NCI-H2081 treated with DMSO at 0.1 percent for 48 hours (cell line): Measurements from ENCODE around the gene APOL1.
"Not testable (repeated sequence)": the region's sequence is repeated elsewhere in the genome, so short reads cannot be mapped to it uniquely, and the experiment has no call there.

ENCODE experiments used
- DNase-seq: peaks from one replicate; lab custom pipeline; 2025; lab: John Stamatoyannopoulos, UW

Gene APOL1

GRCh38 chr22:36252754-36253522, at the start of gene APOL1:
APOL1 (plus strand) TSS chr22:36253133; CDS start chr22:36254956, 1,823 bp downstream.
- no peak for DNase-seq

- not testable (repeated sequence) for DNase-seq
These were observed 49.5 kb upstream of the APOL1 start for GRCh38 chr22:36203441-36203840.

GRCh38 chr22:36204001-36204631, 48.8 kb upstream of the APOL1 start:
- no peak for DNase-seq

- no peak for DNase-seq
These were observed 48.3 kb upstream of the APOL1 start for GRCh38 chr22:36204632-36205015.

- DNase-seq: not testable (repeated sequence)
These were observed 47.4 kb upstream of the APOL1 start for GRCh38 chr22:36205573-36205972.

- no peak for DNase-seq
These were observed 46.7 kb upstream of the APOL1 start for GRCh38 chr22:36206255-36206654.

- no peak for DNase-seq
These were observed 44.7 kb upstream of the APOL1 start for GRCh38 chr22:36208162-36208765.

GRCh38 chr22:36208914-36209313, 44.0 kb upstream of the APOL1 start:
- no peak for DNase-seq

- DNase-seq: not testable (repeated sequence)
These were observed 43.4 kb upstream of the APOL1 start for GRCh38 chr22:36209488-36209908.

- DNase-seq: no peak
These were observed 42.7 kb upstream of the APOL1 start for GRCh38 chr22:36210224-36210623.

- DNase-seq: no peak
These were observed 41.6 kb upstream of the APOL1 start for GRCh38 chr22:36211237-36211861.

GRCh38 chr22:36212901-36213300, 40.0 kb upstream of the APOL1 start:
- no peak for DNase-seq

GRCh38 chr22:36213586-36213985, 39.3 kb upstream of the APOL1 start:
- DNase-seq: no peak

GRCh38 chr22:36215981-36216380, 37.0 kb upstream of the APOL1 start:
- no peak for DNase-seq

GRCh38 chr22:36218648-36219193, 34.2 kb upstream of the APOL1 start:
- DNase-seq: no peak

GRCh38 chr22:36220451-36220921, 32.4 kb upstream of the APOL1 start:
- DNase-seq: no peak

GRCh38 chr22:36221799-36222751, 30.9 kb upstream of the APOL1 start:
- DNase-seq: no peak

- no peak for DNase-seq
These were observed 30.0 kb upstream of the APOL1 start for GRCh38 chr22:36222887-36223450.

- DNase-seq: no peak
These were observed 29.4 kb upstream of the APOL1 start for GRCh38 chr22:36223504-36223903.

GRCh38 chr22:36224245-36224644, 28.7 kb upstream of the APOL1 start:
- DNase-seq: no peak
